BJ (cell line): ENCODE data around the gene GDF15. TPM values are rescaled to one million over a fixed set of nuclear protein-coding genes. Genes with fewer than 3 reads are reported as not detected.

Experiments used
- CTCF ChIA-PET: fragments of 350-600 bp; formaldehyde crosslinking; extraction: SDS; loops from one replicate; lab custom pipeline; 2021; ENCODE audit warnings: antibody characterized with exemption, inconsistent platforms; lab: Yijun Ruan, JAX
- POLR2A ChIA-PET: fragments of 300-600 bp; sonication (Branson Sonifier 250); formaldehyde crosslinking; extraction: SDS; loops from one replicate; lab custom pipeline; 2021; ENCODE audit warnings: antibody characterized with exemption; lab: Charles Lee
- DNase-seq: peaks from one replicate; pipeline ENCODE4 v3.0.0-alpha.2; 2011; ENCODE audit warnings: low read depth
- H3K27me3 ChIP-seq: 2 replicates; pipeline ENCODE4 v1.6.0; 2011; ENCODE audit warnings: low read length; ENCODE audit not compliant: control insufficient read depth, insufficient read depth
- H3K36me3 ChIP-seq: 2 replicates; pipeline ENCODE4 v1.5.1; 2011; ENCODE audit warnings: low read length; ENCODE audit not compliant: control insufficient read depth, insufficient read depth
- H3K4me3 ChIP-seq: 2 replicates; pipeline ENCODE4 v1.5.1; 2011; ENCODE audit warnings: low read depth, mild to moderate bottlenecking, control low read depth, low read length
- CTCF ChIP-seq: IDR thresholded peaks from 2 replicates; pipeline ENCODE4 v1.5.1; 2011; ENCODE audit warnings: low read depth, mild to moderate bottlenecking, control low read depth, inconsistent platforms, low read length, moderate library complexity; ENCODE audit not compliant: insufficient read depth
- polyA plus RNA-seq: library from polyadenylated mRNA; depleted of rRNA; stranded (reverse); fragments of >200 nt; gene quantifications from 2 replicates; pipeline ENCODE4 v1.2.3, GENCODE V29; 2011

GDF15 gene
- polyA plus RNA-seq, 1 experiment, result 30.8 TPM

- Histone ChIP-seq H3K36me3 (peaks cover 16% of the 10 kb centered on the region), H3K27me3 (no peaks in the 10 kb centered on the region), H3K4me3 (peak overlapping the region; percentile 32)
- no peak for DNase-seq
- no peak for TF ChIP-seq CTCF
- ChIA-PET POLR2A (no interaction called here), CTCF (interaction anchor here (1.3 kb wide), 1 partner anchor 413 kb away, joined by 3 read pairs; no protein-coding TSS in a partner anchor)
Measured at GRCh38 chr19:18433735-18434398, 47.9 kb downstream of the GDF15 start.

- POLR2A ChIA-PET, result no interaction called here
- no peak for TF ChIP-seq CTCF
- Histone ChIP-seq H3K36me3 (peaks cover 16% of the 10 kb centered on the region), H3K27me3 (no peaks in the 10 kb centered on the region), H3K4me3 (no peak overlapping the region)
- CTCF ChIA-PET, result interaction anchor here (0.9 to 1.3 kb wide), 2 partner anchors 9 to 413 kb away, joined by 3 to 4 read pairs; no protein-coding TSS in a partner anchor
- no peak for DNase-seq
Measured at GRCh38 chr19:18434411-18435175, 48.6 kb downstream of the GDF15 start.

GRCh38 chr19:18435178-18435841 lies 49.4 kb downstream of the GDF15 start:
- no peak for DNase-seq
- no peak for TF ChIP-seq CTCF
- CTCF ChIA-PET, result interaction anchor here (0.7 to 1.3 kb wide), 4 partner anchors 10 to 412 kb away, joined by 3 to 4 read pairs (median 3); no protein-coding TSS in a partner anchor
- Histone ChIP-seq H3K4me3 (no peak overlapping the region), H3K27me3 (no peaks in the 10 kb centered on the region), H3K36me3 (peaks cover 16% of the 10 kb centered on the region)
- POLR2A ChIA-PET, result no interaction called here

GRCh38 chr19:18435842-18436670 lies 50.1 kb downstream of the GDF15 start:
- no peak for TF ChIP-seq CTCF
- H3K27me3 ChIP-seq, result no peaks in the 10 kb centered on the region
- no peak overlapping the region for H3K4me3 ChIP-seq
- no peak for DNase-seq
- ChIA-PET CTCF (interaction anchor here (0.7 to 0.8 kb wide), 2 partner anchors 15 to 50 kb away, joined by 3 read pairs; no protein-coding TSS in a partner anchor), POLR2A (no interaction called here)
- H3K36me3 ChIP-seq, result peaks cover 14% of the 10 kb centered on the region
